ENCODE data around the gene PRKX.
A peak's percentile ranks its signal among the peaks of the same experiment; 100 is the strongest.
"Not testable (repeated sequence)": the region's sequence is repeated elsewhere in the genome, so short reads cannot be mapped to it uniquely, and the experiment has no call there.

The PRKX gene

GRCh38 chrX:3711331-3711917 lies 2.0 kb downstream of the PRKX start:
- peak in 1 of 5 donors; percentile 42 for DNase-seq

DNA sequence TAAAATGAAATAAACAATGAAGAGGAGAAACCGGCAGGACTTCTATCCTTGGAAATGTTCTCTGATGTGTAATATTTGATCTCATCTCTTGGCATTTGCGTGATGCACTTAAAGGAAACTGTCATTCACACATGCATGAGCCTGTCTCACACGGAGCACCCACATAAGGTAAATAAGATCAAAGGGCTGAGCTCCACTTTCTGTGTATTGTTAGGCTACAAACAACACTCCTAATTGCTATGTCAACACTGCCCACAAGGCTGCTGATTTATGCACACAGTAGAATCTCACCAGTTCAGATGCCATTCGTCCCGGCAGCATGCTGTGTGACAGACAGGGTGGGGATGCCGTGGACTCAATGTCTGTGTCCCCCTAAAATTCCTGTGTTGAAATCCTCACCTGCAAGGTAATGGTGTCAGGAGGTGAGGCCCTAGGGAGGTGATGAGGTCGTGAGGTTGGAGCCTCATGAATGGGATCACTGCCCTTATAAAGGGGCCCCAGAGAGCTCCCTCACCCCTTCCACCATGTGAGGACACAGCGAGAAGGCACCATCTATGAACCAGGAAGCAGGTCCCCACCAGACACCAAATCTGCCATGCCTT lies 5.7 kb downstream of the PRKX start:
- peak in 1 of 5 donors; percentile 57 for DNase-seq

GRCh38 chrX:3706481-3706880 lies 7.0 kb downstream of the PRKX start:
- no peak for DNase-seq

DNA sequence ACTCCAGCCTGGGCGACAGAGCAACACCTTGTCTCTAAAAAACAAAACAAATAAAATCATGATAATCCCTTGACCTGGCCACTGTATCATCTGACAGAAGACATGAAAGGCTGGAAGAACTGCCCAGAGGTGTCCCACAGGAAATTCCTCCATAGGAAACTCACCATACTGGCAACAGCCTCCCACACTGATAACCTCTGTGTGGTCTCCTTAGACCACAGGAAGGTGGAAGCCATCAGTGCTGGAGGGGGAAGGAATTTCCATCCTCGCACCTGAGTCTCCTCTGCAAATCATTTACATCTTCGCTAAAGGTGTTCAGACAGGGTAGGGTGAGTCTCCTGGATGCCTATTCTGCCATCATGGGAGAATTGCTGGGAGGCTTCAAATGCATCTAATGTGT lies 10.2 kb downstream of the PRKX start:
- DNase-seq = not testable (repeated sequence)

- not testable (repeated sequence) for DNase-seq
Observed at GRCh38 chrX:3702095-3702494, 11.4 kb downstream of the PRKX start.

- DNase-seq = not testable (repeated sequence)
Observed at GRCh38 chrX:3701445-3701928, 12.0 kb downstream of the PRKX start.

DNA sequence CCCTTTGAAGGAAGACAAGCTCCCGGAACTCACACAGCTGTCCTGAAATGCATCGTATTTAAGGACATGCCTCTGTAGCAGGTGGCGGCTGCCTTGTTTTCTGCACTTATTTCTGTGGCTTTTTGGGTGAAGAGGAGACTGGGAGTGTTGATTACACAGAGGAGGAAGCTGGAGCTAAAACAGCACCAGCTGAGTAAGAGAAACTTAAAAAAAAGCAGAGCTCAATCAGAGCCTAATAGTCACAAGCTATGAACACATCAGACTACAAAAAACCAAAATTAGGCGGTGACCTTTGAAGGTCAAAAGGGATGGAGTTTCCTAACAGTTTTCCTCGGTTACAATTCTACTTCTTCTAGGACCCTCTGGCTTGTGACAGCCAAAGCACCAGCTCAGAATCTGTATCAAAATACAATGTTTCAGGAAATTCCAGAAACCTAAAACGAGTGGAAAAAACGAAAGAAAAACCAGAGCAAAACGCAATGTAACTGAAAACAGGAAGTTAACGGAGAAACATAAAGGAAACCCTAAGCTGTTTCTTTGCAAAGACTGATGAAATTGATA lies 13.5 kb downstream of the PRKX start:
- peak in 1 of 5 donors; percentile 44 for DNase-seq

- DNase-seq = no peak
Observed at GRCh38 chrX:3697701-3698279, 15.7 kb downstream of the PRKX start.

DNA sequence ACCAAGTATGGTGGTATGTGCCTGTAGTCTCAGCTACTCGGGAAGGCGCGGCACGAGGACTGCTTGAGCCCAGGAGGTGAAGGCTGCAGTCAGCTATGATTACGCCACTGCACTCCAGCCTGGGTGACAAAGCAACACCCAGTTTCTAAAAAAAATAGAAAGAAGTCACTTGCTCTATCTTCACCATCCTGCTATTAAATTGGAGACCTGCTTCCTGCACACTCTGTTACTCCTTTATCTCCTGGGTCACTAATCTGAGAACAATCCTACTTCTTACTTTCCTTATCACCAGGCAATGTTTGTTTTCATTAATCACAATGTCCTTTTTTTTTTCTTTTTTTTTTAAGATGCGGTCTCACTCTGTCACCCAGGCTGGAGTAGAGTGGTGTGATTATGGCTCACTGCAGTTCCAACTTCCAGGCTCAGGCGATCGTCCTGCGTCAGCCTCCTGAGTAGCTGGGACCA lies 16.2 kb downstream of the PRKX start:
- no peak for DNase-seq

- no peak for DNase-seq
Observed at GRCh38 chrX:3695536-3695935, 17.9 kb downstream of the PRKX start.

DNA sequence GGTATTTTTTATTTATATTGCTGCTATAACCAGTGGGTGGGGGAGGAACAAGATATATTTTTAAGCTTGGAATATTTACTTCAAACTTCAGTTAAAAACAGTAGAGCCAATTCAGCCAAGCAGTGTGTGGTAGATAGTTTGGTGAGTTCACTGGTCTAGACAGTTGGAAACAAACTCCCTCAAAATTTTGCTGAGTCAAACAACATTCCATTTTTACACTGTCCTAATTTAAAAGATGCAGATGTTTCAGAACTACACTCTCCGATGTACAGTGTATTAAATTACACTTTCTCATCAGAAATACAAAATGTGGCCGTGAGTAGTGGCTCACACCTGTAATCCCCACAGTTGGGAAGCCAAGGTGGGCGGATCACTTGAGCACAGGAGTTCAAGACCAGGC lies 23.3 kb downstream of the PRKX start:
- no peak for DNase-seq

- not testable (repeated sequence) for DNase-seq
Observed at GRCh38 chrX:3683236-3683635, 30.2 kb downstream of the PRKX start.

GRCh38 chrX:3680459-3680858 lies 33.0 kb downstream of the PRKX start:
- no peak for DNase-seq

DNA sequence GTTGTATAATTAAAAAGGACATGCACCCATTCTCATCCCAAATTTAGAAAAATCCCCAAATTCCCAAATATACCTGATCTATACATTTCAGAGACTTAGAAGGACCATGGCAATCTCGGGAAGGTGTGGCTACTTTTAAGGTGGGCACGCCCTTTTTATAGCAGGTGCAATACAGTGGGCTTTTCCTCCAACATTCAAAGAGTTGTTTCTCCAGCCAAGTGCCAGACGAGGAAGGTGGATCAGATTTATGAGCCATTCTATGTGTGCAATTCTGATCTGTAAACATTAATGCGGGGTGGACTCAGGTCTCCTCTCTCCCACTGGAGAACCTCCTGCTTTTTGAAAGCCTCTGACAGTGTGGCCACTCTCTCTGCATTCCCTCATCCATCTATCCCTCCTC lies 33.8 kb downstream of the PRKX start:
- no peak for DNase-seq

DNA sequence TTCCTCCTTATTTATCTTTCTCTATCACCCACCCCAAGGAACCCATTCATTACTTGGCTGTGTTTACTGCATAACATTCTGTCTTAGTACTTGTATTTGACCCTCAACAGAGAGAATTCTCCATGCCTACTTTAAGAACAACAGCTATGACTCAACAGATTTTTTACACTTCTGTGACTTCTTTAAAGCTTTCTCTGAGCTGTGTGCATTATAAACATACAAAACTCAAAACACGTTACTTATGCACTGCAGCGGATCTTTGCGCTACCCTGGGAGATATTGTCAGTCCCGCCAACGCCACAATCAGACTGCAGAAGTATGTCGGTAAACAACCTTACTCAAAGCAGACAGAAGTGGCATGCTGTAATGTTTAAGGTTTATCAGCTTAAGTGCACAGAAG lies 35.1 kb downstream of the PRKX start:
- no peak for DNase-seq

DNA sequence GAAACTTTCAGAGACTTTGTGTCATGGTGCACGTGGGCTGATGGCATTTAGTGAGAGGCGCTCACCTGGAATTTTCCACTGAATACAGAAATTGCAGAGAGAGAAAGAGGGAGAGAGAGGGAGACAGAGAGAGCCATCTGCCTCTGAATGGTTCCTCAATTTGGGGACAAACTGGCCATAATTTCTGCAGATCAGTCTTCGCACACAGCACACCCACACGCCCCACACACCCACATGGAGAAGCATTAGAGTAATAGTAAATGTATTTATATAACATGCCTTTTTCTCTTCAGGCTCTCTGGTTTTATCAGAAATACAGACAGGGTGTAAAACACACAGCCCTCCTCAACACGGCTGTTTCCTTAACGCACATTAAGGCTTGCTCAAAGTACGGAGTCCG lies 38.6 kb downstream of the PRKX start:
- no peak for DNase-seq

- no peak for DNase-seq
Observed at GRCh38 chrX:3669841-3670475, 43.5 kb downstream of the PRKX start.

GRCh38 chrX:3666975-3667374 lies 46.5 kb downstream of the PRKX start:
- no peak for DNase-seq

- DNase-seq = no peak
Observed at GRCh38 chrX:3664921-3665320, 48.5 kb downstream of the PRKX start.

GRCh38 chrX:3663576-3664250 lies 49.7 kb downstream of the PRKX start:
- DNase-seq = not testable (repeated sequence)

DNA sequence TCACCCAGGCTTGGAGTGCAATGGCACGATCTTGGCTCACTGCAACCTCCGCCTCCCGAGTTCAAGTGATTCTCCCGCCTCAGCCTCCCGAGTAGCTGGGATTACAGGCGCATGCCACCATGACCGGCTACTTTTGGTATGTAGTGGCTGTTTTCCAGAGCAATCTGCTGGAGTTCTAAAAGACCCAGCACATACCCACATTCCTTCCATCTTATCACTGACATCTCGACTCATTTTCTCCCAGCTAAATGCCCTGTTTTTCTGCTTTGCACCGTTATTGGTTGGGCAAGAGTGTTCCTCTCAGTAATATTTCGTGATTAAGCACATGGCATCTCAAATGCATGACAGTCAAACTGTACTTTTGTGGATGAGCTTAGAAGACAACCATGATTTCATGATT lies 53.7 kb downstream of the PRKX start:
- DNase-seq = no peak

- no peak for DNase-seq
Observed at GRCh38 chrX:3655181-3655580, 58.3 kb downstream of the PRKX start.

GRCh38 chrX:3653111-3653510 lies 60.3 kb downstream of the PRKX start:
- DNase-seq = no peak
